HEK293 (cell line): ENCODE measurements around the gene PCDHGC5.

ENCODE experiments used
- CTCF ChIA-PET: fragments of 350-600 bp; formaldehyde crosslinking; extraction: SDS; loops from one replicate; lab custom pipeline; 2021; ENCODE audit warnings: antibody characterized with exemption; lab: Yijun Ruan, JAX
- POLR2A ChIA-PET: fragments of 300-600 bp; formaldehyde crosslinking; extraction: SDS; loops from one replicate; lab custom pipeline; 2020; ENCODE audit warnings: antibody characterized with exemption, inconsistent platforms; lab: Yijun Ruan, JAX
- H3K27ac ChIP-seq: fragments of 200-500 bp; sonication (Bioruptor generic); 2 replicates; pipeline ENCODE4 v1.5.1; 2014; ENCODE audit warnings: low read depth, low read length, control low read depth, inconsistent platforms; ENCODE audit errors: extremely low read depth
- H3K36me3 ChIP-seq, 2 experiments: fragments of 200-500 bp in 1 of 2; sonication (Bioruptor generic) in 1 of 2; 1 replicate in 1 of 2; 2 replicates in 1 of 2; pipeline ENCODE4 v1.5.1; 2014 to 2017; ENCODE audit warnings: inconsistent platforms in 2 of 2, low read length in 2 of 2; ENCODE audit not compliant: control insufficient read depth in 2 of 2, insufficient read depth in 1 of 2
- H3K4me1 ChIP-seq: fragments of 200-500 bp; sonication (Bioruptor generic); 2 replicates; pipeline ENCODE4 v1.5.1; 2014; ENCODE audit warnings: mild to moderate bottlenecking, low read length, inconsistent platforms; ENCODE audit not compliant: control insufficient read depth, insufficient read depth
- H3K4me3 ChIP-seq: 2 replicates; pipeline ENCODE4 v1.5.1; 2011; ENCODE audit warnings: low read depth, mild to moderate bottlenecking, control low read depth, low read length, moderate library complexity
- H3K9me3 ChIP-seq: fragments of 200-500 bp; sonication (Bioruptor generic); 2 replicates; pipeline ENCODE4 v1.5.1; 2014; ENCODE audit warnings: low read depth, low read length, inconsistent platforms; ENCODE audit not compliant: control insufficient read depth, insufficient read depth
- KLF7 ChIP-seq: fragments of 450-650 bp; formaldehyde crosslinking; IDR thresholded peaks from 2 replicates; pipeline ENCODE4 v1.5.1; 2016; ENCODE audit warnings: missing biosample characterization, missing genetic modification characterization, borderline replicate concordance
- PRDM1 ChIP-seq: fragments of 450-650 bp; formaldehyde crosslinking; IDR thresholded peaks from 2 replicates; pipeline ENCODE4; 2016; ENCODE audit warnings: missing biosample characterization, missing genetic modification characterization
- PRDM4 ChIP-seq: fragments of 450-650 bp; formaldehyde crosslinking; IDR thresholded peaks from 2 replicates; pipeline ENCODE4 v1.5.1; 2017; ENCODE audit warnings: missing biosample characterization, missing genetic modification characterization
- ZBTB8A ChIP-seq: fragments of 450-650 bp; formaldehyde crosslinking; IDR thresholded peaks from 2 replicates; pipeline ENCODE4 v1.5.1; 2016; ENCODE audit warnings: missing biosample characterization, missing genetic modification characterization
- ZIC2 ChIP-seq: fragments of 450-650 bp; formaldehyde crosslinking; IDR thresholded peaks from 2 replicates; pipeline ENCODE4 v1.5.1; 2016; ENCODE audit warnings: missing biosample characterization, missing genetic modification characterization
- ZNF146 ChIP-seq: fragments of 450-650 bp; formaldehyde crosslinking; IDR thresholded peaks from 2 replicates; pipeline ENCODE4 v1.5.1; 2016; ENCODE audit warnings: missing biosample characterization, missing genetic modification characterization
- ZNF18 ChIP-seq: fragments of 450-650 bp; formaldehyde crosslinking; IDR thresholded peaks from 2 replicates; pipeline ENCODE4 v1.5.1; 2016; ENCODE audit warnings: missing biosample characterization, missing genetic modification characterization
- ZNF221 ChIP-seq: fragments of 450-650 bp; formaldehyde crosslinking; IDR thresholded peaks from 2 replicates; pipeline ENCODE4 v1.5.1; 2017; ENCODE audit warnings: missing biosample characterization, missing genetic modification characterization, borderline replicate concordance
- ZNF394 ChIP-seq: fragments of 450-650 bp; formaldehyde crosslinking; IDR thresholded peaks from 2 replicates; pipeline ENCODE4 v1.5.1; 2016; ENCODE audit warnings: missing biosample characterization, missing genetic modification characterization, mild to moderate bottlenecking, moderate library complexity, borderline replicate concordance
- ZNF433 ChIP-seq: fragments of 450-650 bp; formaldehyde crosslinking; IDR thresholded peaks from 2 replicates; pipeline ENCODE4 v1.5.1; 2016; ENCODE audit warnings: missing biosample characterization, missing genetic modification characterization, low read depth
- ZNF561 ChIP-seq: fragments of 450-650 bp; IDR thresholded peaks from 2 replicates; pipeline ENCODE4 v1.5.1; 2018; ENCODE audit warnings: missing biosample characterization, missing genetic modification characterization, borderline replicate concordance
- ZNF624 ChIP-seq: fragments of 450-650 bp; formaldehyde crosslinking; IDR thresholded peaks from 2 replicates; pipeline ENCODE4 v1.5.1; 2017; ENCODE audit warnings: missing biosample characterization, missing genetic modification characterization
- ZNF670 ChIP-seq: fragments of 450-650 bp; formaldehyde crosslinking; IDR thresholded peaks from 2 replicates; pipeline ENCODE4 v1.5.1; 2016; ENCODE audit warnings: missing biosample characterization, missing genetic modification characterization, low read depth
- ZNF776 ChIP-seq: fragments of 450-650 bp; formaldehyde crosslinking; IDR thresholded peaks from 2 replicates; pipeline ENCODE4 v1.5.0; 2017; ENCODE audit warnings: missing biosample characterization, missing genetic modification characterization, borderline replicate concordance

The PCDHGC5 gene

GRCh38 chr5:141534492-141535213, 45.8 kb downstream of the PCDHGC5 start:
- no peak overlapping the region for H3K4me3 ChIP-seq
- ChIA-PET CTCF (interaction anchor here (0.6 to 3.9 kb wide), 7 partner anchors 10 to 122 kb away, joined by 3 to 22 read pairs (median 3); partner anchors contain the start of genes PCDHGA10 and PCDHGA11), POLR2A (no interaction called here)
- H3K27ac ChIP-seq = no peak overlapping the region
- H3K36me3 ChIP-seq = peaks cover 20 to 39% of the 10 kb centered on the region in 2 experiments; a peak in 2 of 3 replicates
- TF ChIP-seq ZNF221 (tag by site-specific recombination) (no peak), ZNF18 (tag by site-specific recombination) (no peak), ZNF433 (tag by site-specific recombination) (no peak), ZNF624 (tag by site-specific recombination) (no peak), ZNF670 (tag by site-specific recombination) (no peak), ZNF776 (tag by site-specific recombination) (no peak), ZNF146 (tag by site-specific recombination) (no peak), ZBTB8A (no peak), ZNF561 (tag by site-specific recombination) (no peak), ZIC2 (tag by site-specific recombination) (no peak), PRDM4 (tag by site-specific recombination) (no peak), KLF7 (no peak), PRDM1 (tag by site-specific recombination) (no peak), ZNF394 (no peak)
- no peaks in the 10 kb centered on the region for H3K9me3 ChIP-seq
- no peaks in the 10 kb centered on the region for H3K4me1 ChIP-seq
